ENCODE measurements around the gene ABHD1.

The ABHD1 gene

GRCh38 chr2:27096748-27097297, 26.8 kb upstream of the ABHD1 start:
- TF ChIP-seq ZFX (IDR thresholded peaks at IDR 0.05; ENCODE audit: borderline replicate concordance) (no peak), CTCF (IDR thresholded peaks at IDR 0.05) (no peak)
- no peak overlapping the region for H3K27ac ChIP-seq

DNA sequence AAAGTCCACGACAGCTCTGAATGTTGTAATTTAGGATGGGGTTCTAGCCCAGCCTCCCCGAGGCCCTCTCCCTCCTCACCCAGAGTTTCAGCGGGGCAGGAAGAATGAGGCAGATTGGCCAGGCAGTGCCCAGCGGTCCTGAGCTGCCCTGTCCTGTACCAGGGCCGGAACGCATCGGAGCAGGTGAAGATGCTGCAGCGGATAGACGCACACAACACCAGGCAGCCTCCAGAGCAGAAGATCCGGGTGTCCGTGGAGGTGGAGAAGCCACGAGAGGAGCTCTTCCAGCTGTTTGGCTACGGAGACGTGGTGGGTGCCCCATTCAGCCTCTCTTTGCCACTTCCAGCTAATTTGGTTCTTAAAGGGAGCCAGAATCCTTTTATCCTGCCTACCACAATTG, 26.3 kb upstream of the ABHD1 start:
- no peak overlapping the region for H3K27ac ChIP-seq
- no peak for TF ChIP-seq ZFX (IDR thresholded peaks at IDR 0.05; ENCODE audit: borderline replicate concordance)
- TF ChIP-seq CTCF (IDR thresholded peaks at IDR 0.05), result no peak

- TF ChIP-seq ZFX (IDR thresholded peaks at IDR 0.05; ENCODE audit: borderline replicate concordance) (no peak), CTCF (IDR thresholded peaks at IDR 0.05) (no peak)
- no peak overlapping the region for H3K27ac ChIP-seq
These were observed 24.2 kb upstream of the ABHD1 start for GRCh38 chr2:27099334-27099955.

DNA sequence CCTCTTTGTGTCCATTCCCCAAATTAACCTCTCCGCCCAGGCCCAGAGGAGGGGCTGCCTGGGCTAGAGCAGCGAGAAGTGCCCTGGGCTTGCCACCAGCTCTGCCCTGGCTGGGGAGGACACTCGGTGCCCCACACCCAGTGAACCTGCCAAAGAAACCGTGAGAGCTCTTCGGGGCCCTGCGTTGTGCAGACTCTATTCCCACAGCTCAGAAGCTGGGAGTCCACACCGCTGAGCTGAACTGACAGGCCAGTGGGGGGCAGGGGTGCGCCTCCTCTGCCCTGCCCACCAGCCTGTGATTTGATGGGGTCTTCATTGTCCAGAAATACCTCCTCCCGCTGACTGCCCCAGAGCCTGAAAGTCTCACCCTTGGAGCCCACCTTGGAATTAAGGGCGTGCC, 23.6 kb upstream of the ABHD1 start:
- H3K27ac ChIP-seq, result no peak overlapping the region
- no peak for TF ChIP-seq CTCF (IDR thresholded peaks at IDR 0.05)
- no peak for TF ChIP-seq ZFX (IDR thresholded peaks at IDR 0.05; ENCODE audit: borderline replicate concordance)

DNA sequence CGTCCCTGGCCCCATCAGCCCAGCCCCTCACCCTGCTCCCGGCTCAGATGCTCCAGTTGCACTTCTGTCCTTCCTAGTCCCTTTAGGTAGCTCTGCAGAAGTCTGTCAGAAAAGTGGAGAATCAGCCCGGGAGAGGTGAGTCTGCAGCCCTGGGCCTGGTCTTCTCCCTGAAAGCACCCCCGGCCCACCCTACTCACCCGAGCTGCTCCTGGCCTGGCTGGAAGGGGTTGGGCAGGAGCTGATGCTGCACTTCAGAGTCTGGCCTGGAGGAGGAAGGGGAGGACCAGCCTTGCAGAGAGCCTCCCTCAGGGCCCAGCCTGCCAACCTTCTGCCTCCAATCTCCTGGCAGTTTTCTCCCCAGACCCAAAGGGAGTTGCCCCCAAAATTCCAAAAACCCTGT, 21.3 kb upstream of the ABHD1 start:
- TF ChIP-seq ZFX (IDR thresholded peaks at IDR 0.05; ENCODE audit: borderline replicate concordance) (no peak), CTCF (IDR thresholded peaks at IDR 0.05) (no peak)
- no peak overlapping the region for H3K27ac ChIP-seq

- TF ChIP-seq ZFX (IDR thresholded peaks at IDR 0.05; ENCODE audit: borderline replicate concordance) (no peak), CTCF (IDR thresholded peaks at IDR 0.05) (no peak)
- no peak overlapping the region for H3K27ac ChIP-seq
These were observed 17.6 kb upstream of the ABHD1 start for GRCh38 chr2:27105981-27106380.

- no peak overlapping the region for H3K27ac ChIP-seq
- TF ChIP-seq CTCF (IDR thresholded peaks at IDR 0.05) (no peak), ZFX (IDR thresholded peaks at IDR 0.05; ENCODE audit: borderline replicate concordance) (no peak)
These were observed 15.4 kb upstream of the ABHD1 start for GRCh38 chr2:27108221-27108620.

Data from 22Rv1 (cell line).